NCI-H1092 (cell line): ENCODE measurements around the gene SLC7A1.
A peak's percentile ranks its signal among the peaks of the same experiment; 100 is the strongest.
"Not testable (repeated sequence)": the region's sequence is repeated elsewhere in the genome, so short reads cannot be mapped to it uniquely, and the experiment has no call there.

ENCODE experiments used
- DNase-seq: peaks from one replicate; lab custom pipeline; 2025; lab: John Stamatoyannopoulos, UW

SLC7A1 gene

DNA sequence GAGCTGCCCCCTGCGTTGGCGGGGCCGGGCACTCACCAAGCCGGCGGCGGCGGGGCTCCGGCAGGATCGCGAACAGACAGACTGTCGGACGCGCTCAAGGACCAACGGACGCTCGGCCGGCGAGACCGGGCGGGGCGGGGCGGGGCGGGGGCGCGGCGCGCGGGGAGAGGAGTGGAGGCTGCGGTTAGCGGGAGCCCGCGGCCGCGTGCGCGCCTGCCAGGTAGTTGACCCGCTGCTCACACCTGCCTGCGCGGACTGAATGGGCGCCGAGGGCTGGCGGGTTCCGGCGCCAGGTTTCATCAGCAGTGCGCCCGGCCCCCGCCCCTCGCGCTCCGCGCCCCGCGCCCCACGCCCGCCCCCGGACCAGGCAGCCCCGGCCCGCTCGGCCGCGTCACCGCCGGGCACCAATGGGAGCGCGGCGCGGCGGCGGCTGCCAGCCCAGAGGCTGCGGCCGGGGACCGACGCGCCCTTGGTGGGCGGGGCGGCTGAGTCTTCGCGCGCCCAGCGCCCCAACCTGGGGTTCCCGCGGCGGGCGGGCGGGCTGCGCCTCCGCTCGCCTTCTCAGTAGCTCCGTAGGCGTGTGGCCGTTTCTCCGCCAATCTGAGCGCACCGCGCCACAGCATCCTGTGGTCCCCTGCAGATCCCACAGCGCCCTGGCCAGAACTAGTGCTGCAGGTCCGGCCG is at the start of gene SLC7A1:
Gene SLC7A1 (minus strand): TSS at position 309 of the 684 bp plus-strand sequence. CDS start 59,500 bp downstream, outside the sequence.
- DNase-seq, result peak; percentile 77

DNA sequence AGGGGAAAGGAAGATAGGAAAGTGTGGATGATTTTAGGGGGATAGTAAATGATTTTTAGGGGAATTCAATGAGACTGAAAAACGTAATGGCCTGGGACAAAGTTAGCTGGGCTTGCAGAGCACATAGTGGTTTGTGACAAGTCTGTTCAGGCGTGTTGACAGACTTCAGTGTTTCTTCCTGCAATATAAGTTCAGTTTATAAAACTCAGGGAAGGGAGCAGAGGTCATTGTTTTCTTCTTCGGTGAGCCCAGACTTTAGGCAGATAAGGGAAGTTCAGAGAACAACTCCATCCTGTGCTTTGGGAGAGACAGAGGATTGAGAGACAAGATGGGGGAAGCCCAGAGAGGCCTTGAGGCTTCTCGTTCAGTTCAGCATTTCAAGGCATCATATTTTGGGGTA is 45.2 kb upstream of the SLC7A1 start:
- no peak for DNase-seq

- DNase-seq, result not testable (repeated sequence)
Measured at GRCh38 chr13:29636831-29637230, 41.3 kb upstream of the SLC7A1 start.

- DNase-seq, result no peak
Measured at GRCh38 chr13:29624997-29625396, 29.5 kb upstream of the SLC7A1 start.

GRCh38 chr13:29621841-29622240 is 26.4 kb upstream of the SLC7A1 start:
- DNase-seq, result no peak

GRCh38 chr13:29621051-29621800 is 25.7 kb upstream of the SLC7A1 start:
- no peak for DNase-seq

DNA sequence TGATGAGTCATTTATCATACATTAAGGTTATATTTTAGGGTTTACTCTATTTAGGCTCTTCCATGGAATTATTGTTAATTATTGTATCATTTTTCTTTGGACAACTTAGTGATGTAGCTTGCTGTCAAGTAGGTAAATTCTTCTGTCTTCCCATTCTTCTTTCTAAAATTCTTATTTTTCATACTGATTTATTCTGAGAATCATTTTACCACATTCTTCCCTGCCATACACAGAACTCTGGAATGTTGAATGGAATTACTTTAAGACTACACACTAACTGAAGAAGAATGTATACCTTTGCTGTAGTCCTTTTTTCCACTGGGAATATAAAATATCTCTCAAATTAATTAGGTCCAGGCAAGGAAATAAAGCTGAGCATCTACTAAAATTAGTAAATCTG is 24.5 kb upstream of the SLC7A1 start:
- DNase-seq, result no peak

- DNase-seq, result no peak
Measured at GRCh38 chr13:29613101-29613500, 17.6 kb upstream of the SLC7A1 start.

DNA sequence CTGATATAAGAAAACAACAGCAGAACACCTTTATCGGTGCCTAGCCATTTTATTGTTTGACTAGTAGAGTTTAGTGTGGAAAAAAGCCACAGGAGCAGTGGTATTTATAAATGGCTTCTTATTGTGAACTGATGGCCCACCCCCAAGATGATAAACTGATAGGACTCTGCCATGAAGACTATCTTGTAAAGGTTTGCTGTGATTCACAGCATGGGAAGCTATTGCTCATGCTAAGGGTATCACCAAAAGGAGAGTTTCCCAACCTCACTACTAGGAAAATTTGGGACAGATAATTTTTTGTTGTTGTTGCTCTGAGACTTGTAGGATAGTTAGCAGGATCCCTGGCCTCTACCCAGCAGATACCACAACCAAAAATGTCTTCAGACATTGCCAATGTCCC is 12.0 kb upstream of the SLC7A1 start:
- DNase-seq, result no peak

GRCh38 chr13:29605860-29606526 is 10.5 kb upstream of the SLC7A1 start:
- no peak for DNase-seq

DNA sequence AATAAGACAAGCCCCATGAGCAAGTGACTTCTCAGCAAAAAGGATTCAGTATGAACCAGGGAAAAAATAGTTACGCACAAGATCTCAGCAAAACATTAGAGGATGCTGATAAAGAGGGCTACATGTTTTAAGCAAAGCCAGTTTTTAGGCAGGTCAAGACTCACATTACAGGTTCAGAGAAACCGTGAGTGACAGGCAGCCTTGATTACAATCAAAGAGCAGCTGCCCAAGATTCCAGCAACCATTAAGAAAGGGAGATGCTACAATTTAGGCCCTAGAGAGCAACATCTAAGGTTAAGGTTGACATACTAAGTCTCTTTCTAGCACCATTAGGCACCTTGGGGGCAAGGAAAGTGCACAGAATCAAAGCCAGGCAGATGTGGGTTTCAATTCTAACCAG is 2.8 kb upstream of the SLC7A1 start:
- no peak for DNase-seq

- DNase-seq, result no peak
Measured at GRCh38 chr13:29597706-29598105, 2.2 kb upstream of the SLC7A1 start.

GRCh38 chr13:29597246-29597645 is 1.8 kb upstream of the SLC7A1 start:
- DNase-seq, result no peak

DNA sequence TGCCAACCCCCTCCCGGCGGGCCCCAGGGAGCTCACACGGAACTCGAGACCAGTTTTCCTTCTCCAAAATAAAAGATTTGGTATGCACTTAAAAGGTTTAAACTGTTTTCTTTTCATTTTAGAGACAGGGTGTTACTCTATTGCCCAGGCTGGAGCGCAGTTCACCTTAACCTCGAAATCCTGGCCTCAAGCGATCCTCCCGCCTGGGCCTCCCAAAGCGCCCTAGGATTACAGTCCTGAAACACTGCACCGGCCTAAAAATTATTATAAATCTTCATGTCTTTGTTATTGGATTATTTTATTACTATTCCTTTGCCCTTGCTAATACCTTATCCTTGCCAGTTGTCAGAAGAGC is 553 bp upstream of the SLC7A1 start:
- DNase-seq, result no peak

GRCh38 chr13:29594710-29595379 is 643 bp downstream of the SLC7A1 start:
- peak; percentile 24 for DNase-seq

DNA sequence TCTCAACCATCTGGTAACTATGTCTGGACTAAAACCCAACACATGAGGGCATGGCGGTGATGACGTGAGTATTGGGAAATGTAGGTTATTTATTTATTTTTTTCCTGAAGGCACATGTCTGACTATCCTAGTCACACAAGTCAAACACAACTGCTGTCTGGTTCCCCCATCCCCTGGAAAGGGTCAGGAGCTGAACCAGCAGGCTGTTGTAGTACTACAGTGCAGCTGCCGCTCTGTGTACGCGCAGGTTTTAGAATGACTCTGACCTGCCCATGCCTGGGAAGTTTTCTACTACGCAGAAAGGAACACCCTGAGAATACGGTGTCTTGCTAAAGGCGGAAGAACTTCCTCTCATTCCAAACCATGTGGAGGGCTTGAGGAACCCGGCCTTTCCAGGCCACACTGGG is 1.2 kb downstream of the SLC7A1 start:
- DNase-seq, result no peak

- no peak for DNase-seq
Measured at GRCh38 chr13:29593605-29594297, 1.7 kb downstream of the SLC7A1 start.

DNA sequence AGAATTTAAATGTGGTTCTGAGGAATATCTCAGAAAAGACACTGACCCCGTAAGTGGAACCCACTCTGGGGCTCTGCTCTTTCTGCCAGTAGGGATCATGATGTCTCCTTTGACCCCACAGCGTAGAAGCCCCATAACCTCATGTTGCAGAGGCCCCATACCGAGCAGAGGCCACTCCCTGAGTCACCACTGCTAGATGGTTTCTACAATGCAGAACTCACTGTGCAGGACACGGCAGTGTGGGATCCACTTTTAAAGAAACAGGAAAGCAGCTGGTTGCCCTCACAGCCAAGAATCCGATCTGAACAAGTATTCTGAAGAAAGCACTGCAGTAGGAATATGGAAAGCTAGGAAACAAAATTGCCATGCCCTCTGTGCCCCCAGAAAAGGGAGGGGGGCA is 4.2 kb downstream of the SLC7A1 start:
- no peak for DNase-seq

GRCh38 chr13:29589967-29590366 is 5.5 kb downstream of the SLC7A1 start:
- no peak for DNase-seq

DNA sequence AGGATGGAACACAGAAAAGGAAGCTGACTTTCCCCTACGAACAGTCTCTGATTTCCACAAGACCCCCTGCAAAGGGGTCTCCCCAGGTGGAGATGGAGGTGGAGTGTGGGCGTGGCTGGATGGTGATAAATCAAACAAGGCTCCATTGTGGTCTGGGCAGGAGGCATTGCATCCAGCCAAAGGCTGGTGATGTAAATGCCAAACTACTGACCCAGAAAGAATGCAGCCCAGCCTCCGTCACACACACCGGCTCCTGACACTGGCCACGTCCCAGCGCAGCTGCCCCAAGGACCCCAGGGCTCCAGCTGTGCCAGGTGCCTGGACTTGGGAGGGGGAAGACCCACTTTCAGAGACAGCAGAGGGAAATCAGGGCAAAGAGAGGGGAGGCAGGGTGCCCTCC is 6.3 kb downstream of the SLC7A1 start:
- no peak for DNase-seq

DNA sequence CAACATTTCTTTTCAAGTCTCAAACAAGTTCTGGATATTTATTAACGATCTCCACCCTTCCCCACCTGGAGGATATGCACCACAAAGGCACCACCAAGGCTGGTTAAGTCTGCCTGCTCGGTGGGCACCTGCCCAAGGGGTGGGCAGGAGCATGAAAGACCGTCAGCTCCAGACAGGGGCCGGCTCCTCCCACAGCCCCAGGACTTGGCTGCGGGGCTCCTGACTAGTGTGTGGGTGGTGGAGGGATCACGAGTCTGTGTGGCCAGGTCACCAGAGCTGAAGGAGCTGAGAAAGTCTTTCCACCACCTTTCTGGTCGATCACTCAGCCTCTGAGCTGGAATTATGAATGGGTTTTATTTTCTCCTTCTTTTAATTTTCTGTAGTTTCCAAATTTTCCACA is 7.8 kb downstream of the SLC7A1 start:
- DNase-seq, result no peak
